ENCODE measurements around the gene IER5. TPM values are rescaled to one million over a fixed set of nuclear protein-coding genes. Genes with fewer than 3 reads are reported as not detected.

Gene IER5
- total and polyA plus RNA-seq, 2 donors (not counting 1 experiment from before 2014, with no cell fraction given), result 98.1 to 166 TPM

DNA sequence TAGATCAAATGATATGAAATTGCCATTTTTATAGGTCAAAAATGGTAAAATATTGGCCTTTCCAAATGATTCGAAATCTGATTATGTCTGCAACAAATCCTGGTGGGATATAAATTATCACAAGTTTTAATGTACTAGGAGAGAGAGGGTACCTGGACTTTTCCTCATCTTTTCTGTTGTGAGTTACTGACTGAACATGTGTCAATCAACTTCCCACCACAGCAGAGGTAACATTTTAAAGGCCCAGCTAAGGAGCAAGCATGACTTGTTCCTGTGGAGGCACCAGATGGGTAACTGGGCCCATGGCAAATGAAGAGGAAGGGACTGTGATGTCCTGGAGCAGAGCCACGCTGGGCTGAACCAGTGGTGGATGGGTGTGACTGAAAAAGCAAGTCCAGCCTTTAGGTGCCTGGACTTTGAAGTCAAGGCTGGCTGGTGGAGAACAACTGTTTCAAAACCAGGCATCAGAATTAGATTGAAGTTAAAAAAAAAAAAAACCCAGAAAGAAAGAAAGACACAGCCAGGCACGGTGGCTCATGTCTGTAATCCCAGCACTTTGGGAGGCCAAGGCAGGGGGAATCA is 48.1 kb upstream of the IER5 start:
- Mint-ChIP-seq H3K27me3 (no peaks in the 10 kb centered on the region), H3K4me3 (no peak overlapping the region), H3K9me3 (ENCODE audit: insufficient read depth) (no peaks in the 10 kb centered on the region), H3K4me1 (peaks cover 61% of the 10 kb centered on the region), H3K27ac (no peak overlapping the region)
- no peak overlapping the region for H2AFZ ChIP-seq (ENCODE audit: insufficient read depth, low read depth, low read length, poor library complexity, severe bottlenecking)
- no peak overlapping the region for H3K27ac ChIP-seq (ENCODE audit: low read length in 2 of 2)
- 83% methylated on average over 1 of the region's 3 CpGs for WGBS (ENCODE audit: insufficient coverage)
- TF ChIP-seq CTCF (IDR thresholded peaks at IDR 0.05), result no peak
- TF ChIP-seq EZH2 (IDR thresholded peaks at IDR 0.05; ENCODE audit: borderline replicate concordance, insufficient read depth, low read depth, low read length, poor library complexity, severe bottlenecking), result no peak
- H4K20me1 ChIP-seq (ENCODE audit: control insufficient read depth, insufficient read depth, low read length, poor library complexity, severe bottlenecking), result peaks cover 42% of the 10 kb centered on the region
- no peak overlapping the region for H3K9ac ChIP-seq (ENCODE audit: low read length)
- H3K27me3 ChIP-seq (replicated peaks in 1 of 4; ENCODE audit: control extremely low read depth in 1 of 4, control insufficient read depth in 3 of 4, insufficient read depth in 4 of 4, low read length in 3 of 4), result no peaks in the 10 kb centered on the region
- H3K79me2 ChIP-seq (ENCODE audit: control insufficient read depth, insufficient read depth, low read length), result peaks cover 78% of the 10 kb centered on the region
- H3K4me1 ChIP-seq (ENCODE audit: control insufficient read depth in 2 of 2, insufficient read depth in 2 of 2, low read length in 2 of 2), result peaks cover 18 to 26% of the 10 kb centered on the region in 2 donors
- no peak overlapping the region for H3K4me3 ChIP-seq (ENCODE audit: control extremely low read depth in 1 of 5, extremely low read depth in 1 of 5, insufficient read depth in 1 of 5, low read depth in 2 of 5, low read length in 4 of 5)
- CTCF ChIA-PET, result interaction anchor here (1.3 to 4.8 kb wide), 4 partner anchors 18 to 102 kb away, joined by 3 to 119 read pairs (median 18); no protein-coding TSS in a partner anchor
- ATAC-seq (ENCODE audit: low read depth) (no peak), DNase-seq (no peak)
- POLR2A ChIA-PET, result interaction anchor here (0.6 kb wide), 1 partner anchor 17 kb away, joined by 6 read pairs; no protein-coding TSS in a partner anchor
- H3K4me2 ChIP-seq (replicated peaks; ENCODE audit: low read depth, low read length, poor library complexity, severe bottlenecking), result no peak overlapping the region
- peaks cover 0 to 41% of the 10 kb centered on the region in 2 experiments for H3K36me3 ChIP-seq (replicated peaks in 1 of 2; ENCODE audit: control extremely low read depth in 1 of 2, control insufficient read depth in 1 of 2, extremely low read depth in 1 of 2, insufficient read depth in 2 of 2, low read length in 1 of 2)
- peaks cover 0 to 3% (median 0%) of the 10 kb centered on the region in 3 donors for H3K9me3 ChIP-seq (ENCODE audit: control extremely low read depth in 1 of 3, control insufficient read depth in 2 of 3, insufficient read depth in 1 of 3, low read length in 2 of 3)
- intact Hi-C loops (cut with micrococcal nuclease), result no loop called here
